A673 (cell line): ENCODE results near the gene FAM20A.

ENCODE experiments used
- EZH2 ChIP-seq: fragments of 200-600 bp; sonication (generic); IDR thresholded peaks from 2 replicates; pipeline ENCODE4 v1.6.1; 2017; ENCODE audit warnings: borderline replicate concordance, low read depth, mild to moderate bottlenecking, mixed read lengths, antibody characterized with exemption, low read length; ENCODE audit not compliant: poor library complexity, severe bottlenecking
- TF ChIP-seq, protein P1 (sequence below): fragments of 300-800, 200-600 bp; sonication (generic); conservative IDR thresholded peaks from 2 replicates; pipeline ENCODE4 v1.5.1; 2017; ENCODE audit warnings: low read depth, mild to moderate bottlenecking, antibody characterized with exemption, low read length, moderate library complexity, mixed read lengths

DNA sequence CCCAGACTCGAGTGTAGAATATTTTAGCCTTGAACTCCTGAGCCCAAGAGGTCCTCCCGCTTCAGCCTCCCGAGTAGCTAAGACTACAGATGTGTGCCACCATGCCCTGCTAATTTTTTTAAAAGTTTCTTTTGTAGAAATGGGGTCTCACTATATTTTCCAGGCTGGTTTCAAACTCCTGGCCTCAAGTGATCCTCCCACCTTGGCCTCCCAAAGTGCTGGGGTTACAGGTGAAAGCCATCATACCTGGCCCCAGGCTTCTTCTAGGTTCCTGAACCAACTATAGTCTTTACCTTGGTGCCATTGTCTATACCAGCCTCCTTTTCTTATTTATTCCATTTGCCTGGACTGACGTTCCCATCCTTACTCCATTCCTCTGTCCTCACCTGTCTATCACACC, 106.1 kb downstream of the FAM20A start:
- no peak for TF ChIP-seq EZH2
- TF ChIP-seq, protein P1, sequence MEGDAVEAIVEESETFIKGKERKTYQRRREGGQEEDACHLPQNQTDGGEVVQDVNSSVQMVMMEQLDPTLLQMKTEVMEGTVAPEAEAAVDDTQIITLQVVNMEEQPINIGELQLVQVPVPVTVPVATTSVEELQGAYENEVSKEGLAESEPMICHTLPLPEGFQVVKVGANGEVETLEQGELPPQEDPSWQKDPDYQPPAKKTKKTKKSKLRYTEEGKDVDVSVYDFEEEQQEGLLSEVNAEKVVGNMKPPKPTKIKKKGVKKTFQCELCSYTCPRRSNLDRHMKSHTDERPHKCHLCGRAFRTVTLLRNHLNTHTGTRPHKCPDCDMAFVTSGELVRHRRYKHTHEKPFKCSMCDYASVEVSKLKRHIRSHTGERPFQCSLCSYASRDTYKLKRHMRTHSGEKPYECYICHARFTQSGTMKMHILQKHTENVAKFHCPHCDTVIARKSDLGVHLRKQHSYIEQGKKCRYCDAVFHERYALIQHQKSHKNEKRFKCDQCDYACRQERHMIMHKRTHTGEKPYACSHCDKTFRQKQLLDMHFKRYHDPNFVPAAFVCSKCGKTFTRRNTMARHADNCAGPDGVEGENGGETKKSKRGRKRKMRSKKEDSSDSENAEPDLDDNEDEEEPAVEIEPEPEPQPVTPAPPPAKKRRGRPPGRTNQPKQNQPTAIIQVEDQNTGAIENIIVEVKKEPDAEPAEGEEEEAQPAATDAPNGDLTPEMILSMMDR: no peak
